ENCODE data around the gene UGT1A7.

- TF ChIP-seq CTCF (IDR thresholded peaks at IDR 0.05; ENCODE audit: low read depth, low read length, poor library complexity, severe bottlenecking) (no peak), EZH2phosphoT487 (IDR thresholded peaks at IDR 0.05; ENCODE audit: borderline replicate concordance, low read length) (no peak)
These were observed 76.4 kb downstream of the UGT1A7 start for GRCh38 chr2:233758141-233758540.

Measured in DOHH2 (cell line).